MM.1S (cell line): ENCODE measurements around the gene ZNF735.
"Not testable (repeated sequence)": the region's sequence is repeated elsewhere in the genome, so short reads cannot be mapped to it uniquely, and the experiment has no call there.

Experiments
- DNase-seq: peaks from one replicate; pipeline ENCODE4 v3.0.0-alpha.2; 2015
- H2AFZ ChIP-seq: fragments of 300-600 bp; sonication (generic); 2 replicates; pipeline ENCODE4 v1.6.0; 2016; ENCODE audit warnings: antibody characterized with exemption, low read length
- H3F3A ChIP-seq: fragments of 300-600 bp; sonication (generic); 2 replicates; pipeline ENCODE4 v1.6.1; 2016; ENCODE audit warnings: mild to moderate bottlenecking, antibody characterized with exemption, low read length, moderate library complexity, mixed read lengths; ENCODE audit not compliant: insufficient read depth
- H3K27ac ChIP-seq: fragments of 300-600 bp; sonication (generic); 2 replicates; pipeline ENCODE4 v1.5.1; 2016; ENCODE audit warnings: mild to moderate bottlenecking, low read length
- H3K27me3 ChIP-seq: fragments of 300-600 bp; sonication (generic); replicated peaks from 2 replicates; pipeline ENCODE4 v1.6.0; 2016; ENCODE audit warnings: low read length; ENCODE audit not compliant: insufficient read depth
- H3K36me3 ChIP-seq: fragments of 300-600 bp; sonication (generic); replicated peaks from 2 replicates; pipeline ENCODE4 v1.6.1; 2016; ENCODE audit warnings: mild to moderate bottlenecking, low read length, mixed read lengths; ENCODE audit not compliant: insufficient read depth
- H3K4me1 ChIP-seq: fragments of 300-600 bp; sonication (generic); 2 replicates; pipeline ENCODE4 v1.6.1; 2016; ENCODE audit warnings: low read length, mixed read lengths
- H3K4me2 ChIP-seq: fragments of 300-600 bp; sonication (generic); 2 replicates; pipeline ENCODE4 v1.6.0; 2016; ENCODE audit warnings: low read depth, low read length
- H3K4me3 ChIP-seq: fragments of 300-600 bp; sonication (generic); 2 replicates; pipeline ENCODE4 v1.5.1; 2016; ENCODE audit warnings: low read length, mixed read lengths
- H3K79me2 ChIP-seq: fragments of 300-600 bp; sonication (generic); 2 replicates; pipeline ENCODE4 v1.6.1; 2016; ENCODE audit warnings: mixed run types, low read length, mixed read lengths
- H3K9ac ChIP-seq: fragments of 300-600 bp; sonication (generic); 2 replicates; pipeline ENCODE4 v1.6.1; 2016; ENCODE audit warnings: low read length, mixed read lengths
- H3K9me2 ChIP-seq: fragments of 300-600 bp; sonication (generic); replicated peaks from 2 replicates; pipeline ENCODE4 v1.6.1; 2016; ENCODE audit warnings: mild to moderate bottlenecking, low read length, mixed read lengths; ENCODE audit not compliant: insufficient read depth
- H3K9me3 ChIP-seq: fragments of 300-600 bp; sonication (generic); replicated peaks from 2 replicates; pipeline ENCODE4 v1.6.1; 2016; ENCODE audit warnings: mild to moderate bottlenecking, low read length, mixed read lengths; ENCODE audit not compliant: insufficient read depth
- H4K20me1 ChIP-seq: fragments of 300-600 bp; sonication (generic); 2 replicates; pipeline ENCODE4 v1.6.1; 2016; ENCODE audit warnings: mild to moderate bottlenecking, low read length, moderate library complexity, mixed read lengths; ENCODE audit not compliant: insufficient read depth
- CTCF ChIP-seq: fragments of 300-600 bp; sonication (generic); IDR thresholded peaks from 2 replicates; pipeline ENCODE4 v1.5.1; 2016; ENCODE audit warnings: antibody characterized with exemption, low read length, mixed read lengths
- EZH2 ChIP-seq: fragments of 300-600 bp; sonication (generic); optimal IDR thresholded peaks from 2 replicates; pipeline ENCODE3; 2017; ENCODE audit warnings: low read depth, mild to moderate bottlenecking, antibody characterized with exemption, low read length, mixed read lengths
- EZH2phosphoT487 ChIP-seq: fragments of 300-600 bp; sonication (generic); IDR thresholded peaks from 2 replicates; pipeline ENCODE4 v1.6.1; 2018; ENCODE audit warnings: antibody characterized with exemption, low read length

ZNF735 gene

GRCh38 chr7:64187408-64187807 lies 19.6 kb upstream of the ZNF735 start:
- Histone ChIP-seq H3K36me3 (no peaks in the 10 kb centered on the region), H3K9ac (no peak overlapping the region), H3K9me3 (no peaks in the 10 kb centered on the region), H3K4me3 (no peak overlapping the region), H3K27me3 (no peaks in the 10 kb centered on the region), H3K27ac (no peak overlapping the region), H3F3A (no peaks in the 10 kb centered on the region), H4K20me1 (no peaks in the 10 kb centered on the region), H3K4me2 (no peak overlapping the region), H3K4me1 (no peaks in the 10 kb centered on the region), H2AFZ (no peak overlapping the region), H3K79me2 (no peaks in the 10 kb centered on the region), H3K9me2 (no peaks in the 10 kb centered on the region)
- no peak for DNase-seq
- TF ChIP-seq EZH2phosphoT487: no peak
- no peak for TF ChIP-seq EZH2
- no peak for TF ChIP-seq CTCF

GRCh38 chr7:64192148-64192704 lies 14.8 kb upstream of the ZNF735 start:
- no peak overlapping the region for H3K9ac ChIP-seq
- H3K4me2 ChIP-seq: no peak overlapping the region
- no peaks in the 10 kb centered on the region for H3K79me2 ChIP-seq
- TF ChIP-seq EZH2phosphoT487 (no peak), EZH2 (no peak), CTCF (no peak)
- H3F3A ChIP-seq: no peaks in the 10 kb centered on the region
- DNase-seq: no peak
- no peaks in the 10 kb centered on the region for H3K9me3 ChIP-seq
- no peak overlapping the region for H3K27ac ChIP-seq
- no peaks in the 10 kb centered on the region for H3K36me3 ChIP-seq
- no peak overlapping the region for H2AFZ ChIP-seq
- H3K4me1 ChIP-seq: no peaks in the 10 kb centered on the region
- H3K4me3 ChIP-seq: no peak overlapping the region
- H3K9me2 ChIP-seq: no peaks in the 10 kb centered on the region
- H3K27me3 ChIP-seq: no peaks in the 10 kb centered on the region
- H4K20me1 ChIP-seq: no peaks in the 10 kb centered on the region

- Histone ChIP-seq H3K9me3 (no peaks in the 10 kb centered on the region), H2AFZ (no peak overlapping the region), H3K4me3 (no peak overlapping the region), H3F3A (no peaks in the 10 kb centered on the region), H3K4me2 (no peak overlapping the region), H3K9ac (no peak overlapping the region), H3K9me2 (no peaks in the 10 kb centered on the region), H3K79me2 (no peaks in the 10 kb centered on the region), H3K27ac (no peak overlapping the region), H3K4me1 (no peaks in the 10 kb centered on the region), H3K27me3 (no peaks in the 10 kb centered on the region), H4K20me1 (no peaks in the 10 kb centered on the region), H3K36me3 (no peaks in the 10 kb centered on the region)
- no peak for TF ChIP-seq CTCF
- TF ChIP-seq EZH2: no peak
- TF ChIP-seq EZH2phosphoT487: no peak
- no peak for DNase-seq
These were observed 14.2 kb upstream of the ZNF735 start for GRCh38 chr7:64192775-64193174.

- H3K4me3 ChIP-seq, H3K4me2 ChIP-seq, H2AFZ ChIP-seq, H3K4me1 ChIP-seq, DNase-seq, H3K27me3 ChIP-seq, H3K36me3 ChIP-seq, H3K27ac ChIP-seq, H4K20me1 ChIP-seq, H3K79me2 ChIP-seq, H3K9me2 ChIP-seq, H3F3A ChIP-seq, H3K9me3 ChIP-seq, H3K9ac ChIP-seq: not testable (repeated sequence)
These were observed 12.8 kb downstream of the ZNF735 start for GRCh38 chr7:64219710-64220298.
